Gastrocnemius medialis (tissue), 4 donors: ENCODE results near the gene ITPA. TPM values are rescaled to one million over a fixed set of nuclear protein-coding genes. Genes with fewer than 3 reads are reported as not detected.
A peak's percentile ranks its signal among the peaks of the same experiment; 100 is the strongest.

Source experiments
- ATAC-seq, 2 donors: fragments of 150-250 bp; one replicate each; pipeline ENCODE4 v1.9.1; 2016
- DNase-seq, 2 donors: peaks; one replicate each; pipeline ENCODE4 v3.0.0-alpha.2; 2019
- H3K27ac ChIP-seq, 4 donors: fragments of 200-600 bp; sonication (generic); 1 replicate in 1 of 4; 2 replicates in 3 of 4; pipeline ENCODE4 v1.5.1; 2016 to 2018; ENCODE audit warnings: mild to moderate bottlenecking in 2 of 4, moderate library complexity in 1 of 4
- H3K27me3 ChIP-seq, 3 donors: fragments of 200-600 bp; sonication (generic) in 2 of 3; 1 replicate in 1 of 3; 2 replicates in 2 of 3; pipeline versions ENCODE4 v1.5.1 to v1.6.0; 2016 to 2019; ENCODE audit warnings: mild to moderate bottlenecking in 1 of 3, moderate library complexity in 1 of 3
- H3K36me3 ChIP-seq, 2 donors: fragments of 200-600 bp; sonication (generic) in 1 of 2; one replicate each; pipeline ENCODE4 v1.5.1; 2017 to 2018
- H3K4me1 ChIP-seq, 2 donors: fragments of 200-600 bp; sonication (generic) in 1 of 2; one replicate each; pipeline ENCODE4 v1.5.1; 2016 to 2017; ENCODE audit warnings: mild to moderate bottlenecking in 2 of 2
- H3K4me3 ChIP-seq, 4 donors: fragments of 200-600 bp; sonication (generic) in 3 of 4; 1 replicate in 1 of 4; 2 replicates in 3 of 4; pipeline ENCODE4 v1.5.1; 2016 to 2019; ENCODE audit warnings: mild to moderate bottlenecking in 2 of 4
- H3K9me3 ChIP-seq, 3 donors: fragments of 200-600 bp; sonication (generic) in 2 of 3; 1 replicate in 1 of 3; 2 replicates in 2 of 3; pipeline ENCODE4 v1.5.1; 2016 to 2019
- CTCF ChIP-seq, 5 experiments: fragments of 450-650 bp in 3 of 5; fragments of 200-600 bp in 2 of 5; sonication (generic) in 2 of 5; IDR thresholded peaks in 4 of 5; conservative IDR thresholded peaks in 1 of 5; 1 replicate in 4 of 5; 2 replicates in 1 of 5; pipeline ENCODE4 v1.5.1; 2016 to 2019; ENCODE audit warnings: antibody characterized with exemption in 5 of 5, mild to moderate bottlenecking in 3 of 5, moderate library complexity in 3 of 5
- POLR2A ChIP-seq, 2 donors: fragments of 450-650 bp; IDR thresholded peaks; one replicate each; pipeline ENCODE4 v1.6.1; 2017; ENCODE audit warnings: antibody characterized with exemption in 2 of 2, mild to moderate bottlenecking in 2 of 2, moderate library complexity in 2 of 2
- in situ Hi-C, 4 donors: fragments of 200-750 bp; cut with MboI; loops; one replicate each; pipeline versions ENCODE4 v1.15.0 to v1.8.0; 2017; ENCODE audit warnings: low sequenced_read_pairs in 4 of 4
- intact Hi-C: fragments of 100-400 bp; cut with DNase I; formaldehyde crosslinking; loops from one replicate; pipeline ENCODE4 v1.15.1; 2023; ENCODE audit warnings: low total_unique reads
- total RNA-seq, 4 donors: library from RNA; depleted of rRNA; stranded (reverse); fragments of >200 nt; gene quantifications; one replicate each; pipeline versions ENCODE4 v1.1.0 to v1.2.3, GENCODE V29; 2016

Gene ITPA
- total RNA-seq, 4 donors from 2014 or later, result 27.2 to 59.5 (median 34.0) TPM

DNA sequence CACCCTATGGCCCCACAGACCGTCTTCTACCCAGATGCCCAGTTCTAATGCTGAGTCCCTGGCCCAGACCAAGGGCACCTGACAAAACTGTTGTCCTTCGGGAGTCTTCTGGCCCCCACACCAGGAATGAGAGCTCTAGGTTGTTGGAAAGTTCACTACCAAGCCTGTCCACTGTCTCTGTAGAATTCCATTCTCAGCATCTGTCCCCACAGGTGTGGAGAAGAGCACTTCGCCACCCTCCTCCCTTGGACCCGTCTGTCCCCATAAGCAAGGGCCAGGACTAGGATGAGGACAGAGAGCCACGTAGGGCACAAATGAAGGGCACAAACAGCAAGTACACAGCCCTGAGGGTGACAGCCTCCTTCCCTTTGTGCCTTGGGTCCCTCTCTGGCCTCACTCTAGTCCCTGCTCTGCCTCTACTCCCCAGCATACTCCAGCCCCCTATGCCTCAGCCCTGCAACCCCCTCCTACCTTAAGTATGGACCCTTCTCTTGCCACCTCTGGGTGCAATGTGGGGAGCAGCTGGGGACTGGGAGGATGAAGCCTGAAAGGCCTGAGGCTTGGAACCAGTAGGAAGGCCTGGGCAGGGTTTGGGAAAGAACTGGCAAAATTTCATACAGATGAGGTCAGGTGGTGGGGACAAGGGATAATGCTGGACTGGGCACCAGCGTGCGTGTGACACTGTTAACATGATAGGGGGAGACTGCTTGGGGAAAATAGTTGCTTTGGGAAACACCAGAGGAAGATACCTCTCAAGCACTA lies 40.3 kb upstream of the ITPA start:
- Histone ChIP-seq H3K4me1 (peaks cover 6 to 14% of the 10 kb centered on the region in 2 donors), H3K27me3 (no peaks in the 10 kb centered on the region), H3K36me3 (no peaks in the 10 kb centered on the region), H3K4me3 (no peak overlapping the region), H3K9me3 (no peaks in the 10 kb centered on the region), H3K27ac (no peak overlapping the region)
- DNase-seq (no peak), ATAC-seq (no peak)
- TF ChIP-seq POLR2A (IDR thresholded peaks at IDR 0.05) (no peak), CTCF (IDR thresholded peaks at IDR 0.05 in 4 of 5, conservative IDR thresholded peaks at IDR 0.05 in 1 of 5) (no peak)
- intact Hi-C loops (no loop called here), in situ Hi-C loops (no loop called here)

GRCh38 chr20:3171391-3172125 lies 37.7 kb upstream of the ITPA start:
- DNase-seq, result no peak
- no peaks in the 10 kb centered on the region for H3K9me3 ChIP-seq

GRCh38 chr20:3172126-3172932 lies 37.0 kb upstream of the ITPA start:
- H3K27me3 ChIP-seq, result no peaks in the 10 kb centered on the region
- peak overlapping the region in 1 of 4 donors; percentile 85 for H3K27ac ChIP-seq
- intact Hi-C loops, result loop anchor here (5.0 kb wide), 1 partner anchor 125 kb away; the partner anchor contains the start of gene MRPS26
- no peak for DNase-seq
- ATAC-seq, result no peak
- in situ Hi-C loops, result no loop called here
- H3K4me3 ChIP-seq, result peak overlapping the region; percentile 85 to 98 (median 95)
- no peaks in the 10 kb centered on the region for H3K36me3 ChIP-seq
- H3K9me3 ChIP-seq, result no peaks in the 10 kb centered on the region
- H3K4me1 ChIP-seq, result peaks cover 5 to 22% of the 10 kb centered on the region in 2 donors
- TF ChIP-seq POLR2A (IDR thresholded peaks at IDR 0.05) (no peak), CTCF (IDR thresholded peaks at IDR 0.05 in 4 of 5, conservative IDR thresholded peaks at IDR 0.05 in 1 of 5) (no peak)

More at GRCh38 chr20:3171391-3172125, 37.7 kb upstream of the ITPA start:
- intact Hi-C loops, result loop anchor here (5.0 kb wide), 1 partner anchor 124 kb away; the partner anchor contains the start of gene MRPS26
- no peak for ATAC-seq
- H3K27ac ChIP-seq, result no peak overlapping the region
- no peak overlapping the region for H3K4me3 ChIP-seq
- H3K27me3 ChIP-seq, result no peaks in the 10 kb centered on the region
- TF ChIP-seq POLR2A (IDR thresholded peaks at IDR 0.05), result no peak
- no peak for TF ChIP-seq CTCF (IDR thresholded peaks at IDR 0.05 in 4 of 5, conservative IDR thresholded peaks at IDR 0.05 in 1 of 5)
- H3K4me1 ChIP-seq, result peaks cover 5 to 22% of the 10 kb centered on the region in 2 donors
- in situ Hi-C loops, result no loop called here
- H3K36me3 ChIP-seq, result no peaks in the 10 kb centered on the region

GRCh38 chr20:3172933-3173609 lies 36.2 kb upstream of the ITPA start, which contains the start of gene LZTS3:
TSS of gene LZTS3 (minus strand) at chr20:3173549. CDS start at chr20:3167163, 6,386 bp downstream.
- TF ChIP-seq CTCF (IDR thresholded peaks at IDR 0.05 in 4 of 5, conservative IDR thresholded peaks at IDR 0.05 in 1 of 5) (no peak), POLR2A (IDR thresholded peaks at IDR 0.05) (peak; percentile 69 to 75)
- ATAC-seq (peak; percentile 21 to 47), DNase-seq (peak; percentile 29 to 57)
- intact Hi-C loops, result loop anchor here (1.0 to 5.0 kb wide), 2 partner anchors 14 to 126 kb away; partner anchors contain the start of genes FASTKD5, MRPS26 and UBOX5
- Histone ChIP-seq H3K4me1 (peaks cover 5 to 22% of the 10 kb centered on the region in 2 donors), H3K4me3 (peak within 1 kb of the TSS; percentile 85 to 98 (median 95)), H3K27ac (peak within 1 kb of the TSS; percentile 85 to 95 (median 86)), H3K36me3 (no peaks in the 10 kb centered on the region), H3K27me3 (no peaks in the 10 kb centered on the region), H3K9me3 (no peaks in the 10 kb centered on the region)
- in situ Hi-C loops, result no loop called here
